ENCODE measurements around the gene FBXW10B.
"Not testable (repeated sequence)": the region's sequence is repeated elsewhere in the genome, so short reads cannot be mapped to it uniquely, and the experiment has no call there.

Gene FBXW10B

GRCh38 chr17:15658296-15658695 lies 38.8 kb upstream of the FBXW10B start:
- TF ChIP-seq CTCF (IDR thresholded peaks at IDR 0.05; ENCODE audit: control insufficient read depth, extremely low read depth, insufficient read depth): no peak
- DNase-seq (ENCODE audit: low read depth): no peak
- H3K4me3 ChIP-seq (ENCODE audit: low read depth, low read length): no peak overlapping the region

- no peak for TF ChIP-seq CTCF (IDR thresholded peaks at IDR 0.05; ENCODE audit: control insufficient read depth, extremely low read depth, insufficient read depth)
- no peak for DNase-seq (ENCODE audit: low read depth)
- H3K4me3 ChIP-seq (ENCODE audit: low read depth, low read length): no peak overlapping the region
Measured at GRCh38 chr17:15657868-15658267, 38.4 kb upstream of the FBXW10B start.

GRCh38 chr17:15654886-15655561 lies 35.5 kb upstream of the FBXW10B start:
- no peak for TF ChIP-seq CTCF (IDR thresholded peaks at IDR 0.05; ENCODE audit: control insufficient read depth, extremely low read depth, insufficient read depth)
- no peak overlapping the region for H3K4me3 ChIP-seq (ENCODE audit: low read depth, low read length)
- no peak for DNase-seq (ENCODE audit: low read depth)

- not testable (repeated sequence) for H3K4me3 ChIP-seq (ENCODE audit: low read depth, low read length); DNase-seq (ENCODE audit: low read depth)
Measured at GRCh38 chr17:15654401-15654800, 34.9 kb upstream of the FBXW10B start.

- no peak for DNase-seq (ENCODE audit: low read depth)
- no peak overlapping the region for H3K4me3 ChIP-seq (ENCODE audit: low read depth, low read length)
- no peak for TF ChIP-seq CTCF (IDR thresholded peaks at IDR 0.05; ENCODE audit: control insufficient read depth, extremely low read depth, insufficient read depth)
Measured at GRCh38 chr17:15652960-15653359, 33.5 kb upstream of the FBXW10B start.

GRCh38 chr17:15651583-15652110 lies 32.1 kb upstream of the FBXW10B start:
- DNase-seq (ENCODE audit: low read depth): peak; percentile 96
- H3K4me3 ChIP-seq (ENCODE audit: low read depth, low read length): peak overlapping the region; percentile 51

More at GRCh38 chr17:15651583-15652110, 32.1 kb upstream of the FBXW10B start:
- TF ChIP-seq CTCF (IDR thresholded peaks at IDR 0.05; ENCODE audit: control insufficient read depth, extremely low read depth, insufficient read depth): no peak
